NCI-H1048 (cell line): ENCODE results near the gene BCL2.

ENCODE experiments used
- DNase-seq: peaks from one replicate; lab custom pipeline; 2025; lab: John Stamatoyannopoulos, UW

Gene BCL2

DNA sequence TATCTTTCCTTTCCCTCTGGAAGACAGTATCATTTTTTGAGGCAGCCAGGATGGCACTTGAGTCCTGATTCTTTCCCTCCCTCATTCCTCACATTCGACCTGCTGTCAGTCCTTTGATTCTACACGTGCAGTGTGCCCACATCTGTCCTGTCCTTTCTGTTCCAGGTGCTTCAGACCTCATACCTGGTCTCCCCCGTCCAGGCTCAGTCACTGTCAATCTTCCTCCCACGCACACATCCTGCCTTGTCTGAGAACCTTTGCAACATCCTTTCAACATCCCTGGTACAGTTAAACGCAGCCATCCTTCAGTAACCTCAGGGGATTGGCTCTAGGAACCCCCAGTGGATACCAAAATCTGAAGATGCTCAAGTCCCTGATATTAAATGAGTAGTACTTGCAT, 10.1 kb downstream of the BCL2 start:
- no peak for DNase-seq

DNA sequence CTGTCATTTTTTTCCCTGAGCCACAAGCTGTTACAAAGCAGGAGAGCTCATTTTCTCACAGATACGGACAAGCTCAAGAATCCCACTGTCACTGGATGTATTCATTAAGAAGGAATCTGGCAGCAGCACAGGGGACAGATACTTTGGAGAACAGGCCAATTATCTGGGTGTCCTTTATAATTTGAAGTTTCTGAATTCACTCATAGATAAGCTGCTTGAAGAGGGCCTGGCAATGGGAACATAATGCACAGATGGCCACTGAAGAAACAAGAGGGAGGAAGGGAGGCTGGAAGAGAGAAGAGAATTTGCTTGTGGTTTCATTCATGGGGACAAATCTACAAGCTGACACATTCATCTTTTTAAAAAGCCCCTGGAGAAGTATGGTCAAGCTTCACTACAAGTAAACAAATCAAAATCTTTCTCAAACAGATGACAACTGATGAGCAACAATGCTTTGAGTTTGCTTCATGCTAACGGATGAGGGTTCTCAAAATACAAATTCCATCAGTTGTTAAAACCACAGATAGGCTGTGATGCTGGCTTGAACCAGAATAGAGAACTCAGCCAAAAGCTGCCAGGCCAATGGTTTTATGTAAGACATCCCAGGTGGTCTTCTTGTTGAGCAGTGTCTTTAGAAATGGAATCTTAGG, 11.9 kb downstream of the BCL2 start:
- no peak for DNase-seq

DNA sequence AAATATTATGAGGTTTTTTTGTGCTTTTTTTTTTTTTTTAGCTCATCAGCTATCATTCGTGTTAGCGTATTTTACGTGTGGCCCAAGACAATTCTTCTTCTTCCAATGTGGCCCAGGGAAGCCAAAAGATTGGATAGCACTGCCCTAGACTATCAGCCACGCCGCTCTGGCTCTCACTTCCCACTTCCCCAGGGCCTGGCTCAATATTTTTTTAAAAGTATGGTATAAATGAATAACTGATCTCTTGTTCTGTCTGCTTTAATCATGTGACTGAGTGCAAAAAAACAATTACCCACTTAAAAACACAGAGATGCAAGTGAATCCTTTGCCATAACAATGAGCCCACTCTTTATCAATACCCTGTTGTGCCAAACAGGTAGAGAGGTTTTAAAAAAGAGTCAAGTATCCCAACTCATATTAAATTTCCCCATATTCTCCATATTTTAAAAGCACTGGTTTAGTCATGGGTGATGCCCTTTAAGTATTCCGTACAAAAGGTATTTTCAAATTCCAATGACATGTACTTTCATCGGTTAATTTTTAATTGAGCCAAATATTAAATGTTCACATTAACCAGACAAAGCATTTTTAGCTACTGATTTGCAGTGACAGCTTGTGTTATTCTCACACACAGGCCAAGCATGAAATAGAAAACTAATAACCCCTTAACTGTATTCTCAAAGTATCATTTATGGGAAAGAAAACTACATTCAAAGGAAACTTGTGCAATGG, 12.6 kb downstream of the BCL2 start:
- DNase-seq: no peak

DNA sequence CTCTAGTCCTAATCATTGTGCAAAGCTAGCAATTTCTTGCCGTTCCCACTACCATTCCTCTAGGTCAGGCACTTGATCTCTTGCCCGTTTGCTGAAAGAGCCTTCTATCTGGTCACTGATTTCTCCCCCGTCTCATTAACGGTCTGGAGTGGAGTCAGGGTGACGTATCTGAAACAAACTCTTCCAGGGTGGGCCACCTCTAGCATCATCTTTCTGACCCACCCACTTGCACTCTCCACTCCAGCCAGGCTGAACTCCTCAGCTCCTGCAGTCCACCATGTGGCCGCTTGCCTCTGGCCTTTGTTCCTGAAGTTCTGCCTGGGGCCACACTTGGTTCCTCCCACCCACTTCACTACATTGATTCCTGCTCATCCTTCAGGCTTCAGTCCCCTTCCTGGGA, 13.3 kb downstream of the BCL2 start:
- DNase-seq: no peak

DNA sequence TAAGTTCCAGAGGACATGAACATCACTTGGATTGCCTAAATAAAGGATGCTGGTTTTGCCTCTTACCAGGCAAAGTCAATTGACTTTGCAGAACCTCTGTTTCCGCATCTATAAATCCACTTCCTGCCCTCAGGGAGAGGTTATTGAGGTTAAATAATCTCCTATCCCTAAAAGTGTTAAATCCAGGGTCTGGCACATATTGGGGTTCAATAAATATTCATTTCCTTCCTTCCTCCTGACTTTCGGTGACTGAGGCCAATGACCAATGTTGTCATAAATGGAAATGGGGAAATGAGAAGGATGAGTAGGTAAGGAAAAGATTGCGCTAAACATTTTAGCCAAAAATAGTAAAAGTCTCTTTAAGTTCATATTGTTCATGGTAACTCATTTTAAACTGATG, 16.0 kb downstream of the BCL2 start:
- no peak for DNase-seq

DNA sequence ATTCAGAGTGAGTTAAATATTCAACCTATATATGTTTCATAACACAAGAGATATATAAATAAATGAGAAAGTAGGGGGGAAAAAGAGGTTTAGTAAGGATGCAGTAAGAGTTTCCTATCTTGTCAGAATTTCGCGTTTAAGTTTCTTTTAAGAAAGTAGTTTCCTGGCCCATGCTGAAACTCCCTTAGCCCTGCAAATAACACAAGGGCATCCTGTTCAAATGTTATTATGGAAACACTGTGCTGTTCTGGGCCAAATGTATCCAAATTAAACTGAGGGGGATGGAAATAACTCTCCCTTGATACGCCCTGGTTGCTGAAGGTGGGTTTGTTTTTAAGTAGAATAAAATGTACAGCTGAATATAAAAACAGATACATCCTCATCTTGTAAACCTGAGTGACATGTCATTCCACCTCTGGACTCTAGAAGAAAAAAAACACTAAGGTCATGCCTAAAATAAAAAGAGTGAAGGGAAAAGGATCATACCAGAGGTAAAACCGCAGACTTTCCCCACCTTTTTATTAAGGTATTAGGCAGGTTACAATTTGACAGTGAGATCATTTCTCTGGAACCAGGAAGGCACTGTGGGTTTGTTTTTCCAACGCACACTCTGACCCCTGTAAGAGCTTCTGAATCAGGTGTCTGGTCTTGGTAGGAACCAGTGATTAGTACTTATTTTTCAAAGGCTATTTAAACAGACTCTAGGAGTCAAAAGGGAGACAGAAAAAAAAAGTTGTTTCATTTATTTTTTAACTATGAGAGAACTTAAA, 16.7 kb downstream of the BCL2 start:
- DNase-seq: no peak

DNA sequence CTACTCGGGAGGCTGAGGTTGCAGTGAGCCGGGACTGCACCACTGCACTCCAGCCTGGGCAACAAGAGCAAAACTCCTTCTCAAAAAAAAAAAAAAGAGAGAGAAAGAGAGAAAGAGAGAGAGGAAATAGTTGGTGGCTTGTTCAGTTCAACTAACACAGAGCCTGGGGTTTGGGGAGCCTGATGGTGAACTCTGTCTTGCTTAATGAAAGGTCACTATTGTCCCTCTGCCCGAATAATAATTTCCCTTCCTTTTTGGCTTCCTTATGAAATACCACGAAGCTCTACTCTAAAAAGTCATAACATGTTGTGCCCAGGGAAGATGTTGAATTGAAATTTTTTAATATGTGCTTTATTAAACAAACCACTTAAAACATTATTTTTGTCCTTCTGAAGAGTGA, 17.3 kb downstream of the BCL2 start:
- DNase-seq: no peak

DNA sequence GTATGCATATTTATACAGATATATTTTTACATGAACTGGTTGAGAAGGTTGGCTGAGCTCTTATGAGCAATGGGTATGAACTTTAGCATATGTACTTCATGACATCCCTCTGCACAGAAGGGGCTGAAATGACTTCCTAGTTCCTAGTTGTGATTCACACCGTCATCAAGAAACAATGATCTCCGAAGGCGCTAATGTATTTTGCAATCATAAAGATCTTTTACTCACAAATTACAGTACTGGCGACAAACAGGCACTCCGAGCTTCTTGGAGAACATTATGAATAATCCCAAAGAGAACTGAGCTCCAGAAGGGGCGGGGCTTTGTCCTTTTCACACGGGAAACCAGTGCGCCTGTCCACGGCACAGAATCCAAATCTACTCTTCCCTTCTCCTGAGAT, 18.1 kb downstream of the BCL2 start:
- no peak for DNase-seq

DNA sequence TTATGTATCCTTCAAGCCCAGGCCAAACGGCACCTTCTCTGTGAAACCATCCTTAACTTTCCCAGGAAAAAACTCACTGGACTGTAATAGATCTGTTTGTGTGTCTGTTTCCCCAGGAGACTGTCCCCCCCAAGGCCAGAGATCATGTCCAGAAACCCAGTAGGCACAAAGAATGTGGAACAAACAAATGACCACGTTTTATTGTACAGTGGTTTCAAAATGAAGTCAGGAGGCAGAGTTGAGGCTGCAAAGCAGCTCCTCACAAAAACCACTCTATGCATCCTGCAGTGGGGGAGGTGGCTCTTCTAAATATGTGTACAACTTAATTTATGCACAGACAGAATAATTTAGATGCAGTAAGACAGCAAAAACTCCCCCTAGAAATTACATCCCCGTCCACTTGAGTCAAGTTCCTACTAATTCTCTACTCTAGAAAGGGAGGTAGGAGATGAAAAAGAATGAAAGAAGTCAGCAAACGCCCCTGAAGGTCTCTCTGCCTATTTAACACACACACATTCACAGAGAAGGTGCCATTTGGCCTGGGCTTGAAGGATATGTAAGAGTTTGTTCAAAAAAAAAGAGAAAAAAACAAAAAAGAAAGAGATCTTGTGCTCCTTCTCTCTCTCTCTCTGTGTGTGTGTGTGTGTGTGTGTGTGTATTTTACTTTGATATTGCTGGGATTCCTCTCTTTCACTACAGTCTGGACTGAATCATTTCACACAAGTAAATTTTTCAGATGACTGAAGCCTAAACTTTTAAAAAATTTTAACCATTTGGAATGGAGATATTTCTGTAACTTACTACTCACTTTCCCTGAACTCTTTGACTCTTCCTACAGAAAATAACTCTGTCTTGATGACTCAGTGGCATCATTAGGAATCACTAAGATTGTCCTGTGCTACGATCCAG, 19.5 kb downstream of the BCL2 start:
- no peak for DNase-seq

DNA sequence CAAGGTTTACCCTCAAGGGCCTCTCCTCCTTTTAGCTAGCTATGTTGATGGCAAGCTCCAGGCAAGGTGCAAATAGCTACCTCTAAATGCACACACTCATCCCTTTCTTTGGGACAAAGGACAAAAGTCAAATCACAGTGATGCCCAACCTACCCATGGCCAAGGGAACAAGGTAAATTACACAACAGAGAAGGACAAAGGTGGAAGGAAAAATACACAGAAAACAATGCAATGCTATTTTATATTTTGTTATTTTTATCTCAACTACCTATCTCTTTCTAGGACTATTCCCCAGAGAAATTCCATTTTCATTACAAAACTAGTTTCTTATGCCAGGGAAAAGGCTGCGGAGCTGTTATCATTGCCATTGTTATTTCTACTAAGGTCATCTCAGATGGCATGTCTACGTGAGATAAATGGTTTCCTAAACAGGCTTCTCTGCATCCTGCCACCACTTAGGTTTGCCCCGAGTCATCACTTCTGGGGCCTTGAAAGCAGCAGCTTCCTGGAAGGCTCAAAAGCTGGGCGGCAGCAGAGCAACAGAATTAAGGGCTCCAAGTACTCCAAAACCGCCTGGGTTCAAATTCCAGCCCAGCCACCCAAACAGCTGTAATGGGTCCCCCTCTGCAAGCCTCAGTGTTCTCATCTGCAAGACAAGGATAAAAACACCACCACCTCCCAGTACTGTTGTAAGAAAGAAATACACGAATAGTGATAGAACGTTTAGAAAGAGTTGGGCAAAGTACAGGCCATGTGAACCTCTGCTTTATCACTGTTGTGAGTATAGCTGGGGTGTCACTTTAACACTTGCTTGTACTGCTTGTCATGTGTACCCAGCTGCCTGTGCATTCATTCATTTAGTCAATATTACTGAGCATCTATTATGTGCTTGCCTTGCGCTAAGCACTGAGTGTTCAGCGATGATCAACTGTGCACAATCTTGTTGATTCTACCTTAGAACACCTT, 20.9 kb downstream of the BCL2 start:
- no peak for DNase-seq

DNA sequence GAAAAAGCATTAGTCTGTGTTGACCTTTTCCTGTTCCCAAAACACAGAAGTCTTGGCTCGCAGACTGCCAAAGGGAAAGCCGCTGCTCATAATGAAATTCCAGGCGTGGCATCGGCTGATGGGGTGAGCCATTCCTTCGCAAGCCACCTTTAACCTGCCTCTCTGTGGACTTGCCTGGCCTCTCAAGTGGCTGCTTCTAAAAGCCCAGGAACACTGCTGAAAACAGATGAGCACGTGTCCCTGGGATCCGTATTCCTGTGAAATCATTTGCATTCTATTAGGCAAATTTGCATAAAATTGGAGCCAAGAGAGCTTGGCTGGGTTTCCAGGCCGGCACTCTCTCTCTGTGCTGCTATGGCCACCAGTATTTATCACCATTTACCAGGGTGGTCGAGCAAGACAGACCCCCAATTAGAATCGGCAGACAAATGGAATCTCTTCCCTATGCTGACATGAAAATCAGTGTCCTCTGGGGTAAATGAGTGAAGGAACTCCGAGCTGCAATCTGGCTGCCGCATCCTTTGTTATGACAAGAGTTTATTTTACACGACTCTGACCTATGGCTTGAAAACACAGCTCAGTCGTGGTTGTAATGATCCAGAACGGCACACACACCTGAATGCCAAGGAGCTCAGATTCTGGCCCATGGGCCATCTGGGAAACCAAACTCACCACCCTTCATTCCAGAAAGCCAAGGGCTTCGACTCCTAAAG, 21.7 kb downstream of the BCL2 start:
- DNase-seq: peak; percentile 61

DNA sequence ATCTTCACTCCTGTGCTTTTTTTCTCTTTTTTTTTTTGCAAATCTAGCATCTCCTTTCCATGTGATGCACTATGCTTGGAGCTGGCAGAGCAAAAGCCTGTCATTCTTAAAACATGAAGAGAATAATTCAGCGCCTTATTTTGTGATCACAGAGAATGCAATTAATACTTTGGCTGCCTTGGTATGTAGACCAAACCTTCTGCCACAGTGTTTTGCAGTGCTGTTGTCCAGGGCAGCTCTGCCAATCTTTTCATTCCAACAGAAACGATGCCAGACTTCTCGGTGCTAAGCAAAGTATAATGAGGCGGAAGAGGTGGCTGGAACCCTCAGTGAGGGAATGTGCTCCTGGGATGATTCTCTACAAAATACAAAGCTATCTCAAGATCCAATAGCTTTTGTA, 25.6 kb downstream of the BCL2 start:
- no peak for DNase-seq

DNA sequence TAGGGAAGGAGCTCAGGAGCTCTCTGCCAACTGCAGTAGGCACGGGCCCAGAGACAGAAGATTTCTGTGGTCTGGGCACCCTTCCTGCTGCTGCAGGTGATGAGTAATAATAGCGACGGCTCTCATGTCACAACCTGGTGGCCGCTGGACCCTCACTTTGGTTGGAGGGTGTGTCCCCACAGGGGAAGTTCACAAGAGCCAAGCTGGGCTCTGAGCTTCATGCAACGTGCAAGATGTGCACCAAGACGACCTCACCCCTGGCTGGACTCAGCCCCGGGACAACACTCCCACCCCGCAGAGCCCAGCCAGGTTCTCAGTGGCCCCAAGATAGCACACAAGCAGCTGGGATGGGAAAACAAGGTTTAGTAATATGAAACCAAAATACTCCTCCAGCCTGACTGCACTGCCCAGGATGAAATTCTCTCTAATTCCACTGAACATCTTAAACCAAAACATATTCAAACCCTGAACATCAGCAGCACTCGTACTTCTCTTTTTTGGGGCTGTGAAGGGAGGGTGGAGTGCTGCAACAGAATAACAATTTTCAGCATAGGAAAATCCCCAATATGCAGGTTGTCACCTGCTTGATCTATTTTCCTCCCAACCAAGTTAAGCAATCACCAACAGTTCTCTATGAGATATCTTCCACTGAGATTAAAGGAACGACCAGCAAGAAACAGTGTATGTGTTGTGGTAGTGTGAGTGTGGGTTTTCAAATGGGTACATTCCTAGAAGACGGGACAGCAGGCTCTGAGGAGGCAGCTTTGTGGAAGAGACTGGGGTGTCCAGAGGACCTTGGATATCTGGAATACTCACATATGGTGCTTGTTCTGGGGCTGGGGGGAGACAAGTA, 26.5 kb downstream of the BCL2 start:
- DNase-seq: no peak

DNA sequence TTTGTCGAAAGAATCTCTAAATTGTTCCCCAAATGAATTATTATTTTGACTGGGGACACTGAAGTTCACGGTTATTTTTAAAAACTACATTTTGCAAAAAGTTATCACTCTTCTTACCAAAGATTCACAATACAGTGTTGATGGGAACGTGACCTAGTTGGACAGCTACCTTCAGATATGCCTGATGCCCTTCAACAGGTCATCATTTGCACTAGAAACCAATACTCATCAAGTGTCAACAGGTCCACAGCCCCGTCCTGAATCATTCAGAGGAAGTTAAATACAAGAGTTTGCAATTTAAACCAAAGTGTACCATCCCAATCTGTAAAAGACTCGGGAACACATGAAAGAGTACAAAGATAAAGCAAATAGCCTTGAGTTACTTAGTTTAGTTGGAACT, 28.3 kb downstream of the BCL2 start:
- no peak for DNase-seq

DNA sequence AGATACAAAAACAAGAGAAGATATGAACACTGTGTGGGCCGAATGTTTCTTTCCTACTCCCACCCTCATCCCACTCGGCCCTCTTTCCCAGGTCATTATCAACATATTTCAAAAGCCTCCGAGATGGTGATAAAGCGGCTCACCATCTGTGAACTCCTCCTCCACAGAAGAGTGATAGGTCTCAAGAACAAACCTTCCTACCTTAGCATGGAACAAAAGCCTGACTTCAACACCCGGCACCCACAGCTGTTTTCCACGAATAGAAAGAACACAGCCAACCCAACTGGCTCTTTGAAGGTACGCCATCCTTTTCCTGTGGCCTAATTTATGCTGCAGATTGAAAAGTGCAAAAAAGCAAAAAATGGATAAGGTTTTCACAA, 28.8 kb downstream of the BCL2 start:
- no peak for DNase-seq

DNA sequence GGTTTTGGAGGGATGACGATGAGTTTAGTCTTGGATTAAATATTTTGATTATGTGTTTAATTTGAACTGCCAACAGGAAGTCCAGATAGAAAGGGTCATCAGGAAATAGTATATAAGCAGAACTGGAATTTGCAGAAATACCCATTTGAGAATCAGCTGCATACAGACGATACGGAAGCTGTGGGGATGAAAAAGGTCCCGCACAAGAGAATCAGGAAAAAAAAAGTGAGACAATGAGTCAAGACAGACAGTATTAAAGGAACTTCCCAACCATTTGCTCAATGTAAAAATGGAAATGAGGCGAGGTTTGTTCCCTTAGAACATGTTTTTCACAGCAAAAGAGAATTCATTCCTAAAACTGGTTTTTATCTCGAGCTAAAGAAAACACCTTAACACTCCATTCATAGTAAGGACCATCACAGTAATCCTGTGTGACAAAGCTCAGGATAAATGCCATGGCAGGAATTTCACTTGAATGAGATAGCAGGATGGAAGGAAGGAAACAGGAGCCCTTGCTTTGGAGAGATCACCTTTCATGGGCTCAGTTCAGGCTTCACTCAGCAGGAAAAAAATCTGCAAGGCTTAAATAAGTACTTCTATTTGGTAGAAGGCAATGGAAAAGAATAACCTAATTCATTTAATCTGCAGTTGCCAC, 29.3 kb downstream of the BCL2 start:
- no peak for DNase-seq

DNA sequence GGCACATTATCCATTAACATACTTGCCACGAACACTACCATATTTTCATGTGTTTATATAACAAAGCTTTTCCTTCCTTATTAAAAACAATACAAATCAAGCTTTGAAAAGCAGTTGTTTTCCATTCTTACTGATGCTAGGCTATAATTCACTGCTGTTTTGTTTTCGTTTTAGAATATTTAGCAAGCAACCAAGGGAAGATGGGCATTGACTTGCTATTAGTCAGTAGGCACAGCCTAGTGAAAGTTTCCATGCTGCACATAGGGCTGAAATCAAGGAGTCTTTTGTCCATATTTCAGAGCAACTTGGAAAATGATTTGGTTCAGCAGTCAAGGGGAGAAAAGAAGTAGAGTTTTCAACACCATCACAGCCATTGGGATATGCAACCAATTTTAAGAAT, 31.3 kb downstream of the BCL2 start:
- DNase-seq: no peak

DNA sequence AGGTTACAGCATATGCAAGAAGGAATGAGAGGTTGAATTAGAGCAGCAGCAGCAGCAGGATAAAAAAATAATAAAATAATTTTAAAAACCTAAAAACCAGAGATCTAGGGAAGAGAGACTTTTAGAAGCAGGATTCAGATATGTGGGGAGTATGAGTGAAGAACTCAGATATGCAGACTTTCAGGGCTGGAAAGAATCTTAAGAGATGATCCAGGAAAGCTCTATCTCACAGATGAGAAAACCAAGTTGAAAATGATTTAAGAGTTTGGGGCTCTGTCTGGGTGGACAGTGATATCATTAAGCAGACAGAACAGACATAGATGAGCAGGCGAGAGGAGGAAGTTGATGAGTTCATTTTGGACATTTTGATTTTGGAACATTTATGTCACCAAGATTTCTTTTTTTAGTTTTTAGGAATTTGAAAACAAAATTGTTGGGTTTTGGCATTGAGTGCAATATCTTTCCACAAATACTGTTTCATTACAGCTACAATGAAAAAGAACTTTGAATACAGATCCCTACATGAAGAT, 31.8 kb downstream of the BCL2 start:
- no peak for DNase-seq

DNA sequence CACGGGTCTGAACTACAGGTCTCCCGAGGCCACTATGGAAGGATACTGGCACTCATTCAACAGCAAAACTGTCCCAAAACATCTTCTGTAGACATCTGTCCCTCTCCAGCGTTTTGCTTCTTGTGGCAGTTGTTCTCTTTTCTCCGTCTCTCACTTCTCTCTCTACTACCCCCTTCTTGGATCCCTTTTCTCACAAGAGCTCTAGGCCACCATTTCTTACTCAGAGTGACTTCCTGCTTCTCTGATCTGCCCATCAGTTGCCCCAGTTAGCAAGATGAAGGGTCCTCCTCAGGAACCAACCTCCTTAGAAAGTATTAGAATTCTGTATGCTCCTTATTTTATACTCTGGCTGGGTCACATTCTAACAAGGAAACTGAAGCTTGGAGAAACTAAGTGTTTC, 32.6 kb downstream of the BCL2 start:
- no peak for DNase-seq
